Endothelial cell of umbilical vein (primary cell): ENCODE data around the gene LRRC8B. TPM values are rescaled to one million over a fixed set of nuclear protein-coding genes. Genes with fewer than 3 reads are reported as not detected.

Experiments used
- BruUV-seq: library from RNA; stranded (reverse); fragments of 400-500 nt; replicated peaks from 2 replicates; lab custom pipeline; 2021; lab: Mats Ljungman, UMichigan
- CTCF ChIA-PET: fragments of 300-600, 350-600 bp; sonication (Branson Sonifier 250); formaldehyde crosslinking; loops from one replicate; lab custom pipeline; 2021; ENCODE audit warnings: antibody characterized with exemption, inconsistent platforms; lab: Charles Lee
- POLR2A ChIA-PET: fragments of 300-600, 350-600 bp; sonication (Branson Sonifier 250); formaldehyde crosslinking; loops from one replicate; lab custom pipeline; 2021; ENCODE audit warnings: antibody characterized with exemption, inconsistent platforms; lab: Charles Lee
- DNase-seq: peaks from one replicate; pipeline ENCODE4 v3.0.0-alpha.2; 2011; ENCODE audit warnings: low read depth, low spot score
- FAIRE-seq: peaks from 2 replicates; lab custom pipeline; 2011; peaks lifted over from hg19 to GRCh38; lab: Jason Lieb, UNC
- H2AFZ ChIP-seq: 2 replicates; pipeline ENCODE4 v1.6.0; 2012; ENCODE audit warnings: low read depth, low read length, control low read depth, inconsistent platforms
- H3K27ac ChIP-seq: 2 replicates; pipeline ENCODE4 v1.5.1; 2011; ENCODE audit warnings: low read depth, mild to moderate bottlenecking, control low read depth, low read length, moderate library complexity; ENCODE audit not compliant: insufficient read depth
- H3K27me3 ChIP-seq, 2 experiments: 2 replicates each; pipeline versions ENCODE4 v1.6.0 to v1.6.1; 2011; ENCODE audit warnings: low read length in 2 of 2, mixed read lengths in 1 of 2; ENCODE audit not compliant: control insufficient read depth in 2 of 2, insufficient read depth in 2 of 2
- H3K36me3 ChIP-seq, 2 experiments: 2 replicates in 1 of 2; 3 replicates in 1 of 2; pipeline ENCODE4 v1.5.1; 2011; ENCODE audit warnings: low read length in 2 of 2, mild to moderate bottlenecking in 1 of 2, moderate library complexity in 1 of 2; ENCODE audit not compliant: control insufficient read depth in 2 of 2, insufficient read depth in 2 of 2; ENCODE audit errors: extremely low read depth in 1 of 2
- H3K4me1 ChIP-seq: 3 replicates; pipeline ENCODE4 v1.5.1; 2011; ENCODE audit warnings: mild to moderate bottlenecking, low read length; ENCODE audit not compliant: control insufficient read depth, insufficient read depth; ENCODE audit errors: extremely low read depth
- H3K4me2 ChIP-seq: 2 replicates; pipeline ENCODE4 v1.6.1; 2011; ENCODE audit warnings: low read length, control low read depth, mixed read lengths; ENCODE audit not compliant: insufficient read depth
- H3K4me3 ChIP-seq, 3 experiments: fragments of 200-600 bp in 1 of 3; sonication (generic), shearing (Covaris generic) in 1 of 3; replicated peaks in 1 of 3; 2 replicates each; pipeline ENCODE4 v1.5.1; 2011 to 2016; ENCODE audit warnings: control low read depth in 3 of 3, low read length in 3 of 3, mild to moderate bottlenecking in 2 of 3, inconsistent platforms in 1 of 3, low read depth in 1 of 3, moderate library complexity in 1 of 3; ENCODE audit not compliant: insufficient read depth in 1 of 3
- H3K79me2 ChIP-seq: 2 replicates; pipeline ENCODE4 v1.6.0; 2012; ENCODE audit warnings: low read length, inconsistent platforms; ENCODE audit not compliant: control insufficient read depth, insufficient read depth
- H3K9ac ChIP-seq: replicated peaks from 2 replicates; pipeline ENCODE3; 2011; ENCODE audit warnings: low read length, control low read depth; ENCODE audit not compliant: insufficient read depth; ENCODE audit errors: extremely low read depth
- H3K9me1 ChIP-seq: replicated peaks from 3 replicates; pipeline ENCODE4 v1.6.0; 2011; ENCODE audit warnings: mild to moderate bottlenecking, low read length; ENCODE audit not compliant: control insufficient read depth, insufficient read depth; ENCODE audit errors: extremely low read depth
- H3K9me3 ChIP-seq: replicated peaks from 2 replicates; pipeline ENCODE4 v1.5.1; 2012; ENCODE audit warnings: low read length, inconsistent platforms; ENCODE audit not compliant: control insufficient read depth, insufficient read depth
- H4K20me1 ChIP-seq: replicated peaks from 2 replicates; pipeline ENCODE3; 2011; ENCODE audit warnings: mild to moderate bottlenecking, low read length; ENCODE audit not compliant: control insufficient read depth, insufficient read depth; ENCODE audit errors: extremely low read depth
- CTCF ChIP-seq, 2 donors: IDR thresholded peaks; 1 replicate in 1 of 2; 2 replicates in 1 of 2; pipeline ENCODE4 v1.5.1; 2011; ENCODE audit warnings: low read length in 2 of 2, mild to moderate bottlenecking in 2 of 2, moderate library complexity in 2 of 2, control low read depth in 1 of 2, inconsistent platforms in 1 of 2, low read depth in 1 of 2; ENCODE audit not compliant: insufficient read depth in 1 of 2; ENCODE audit errors: extremely low read depth in 1 of 2
- EZH2 ChIP-seq: IDR thresholded peaks from 2 replicates; pipeline ENCODE4 v1.6.1; 2012; ENCODE audit warnings: borderline replicate concordance, low read depth, mild to moderate bottlenecking, moderate library complexity, low read length, inconsistent platforms; ENCODE audit not compliant: severe bottlenecking
- FOS ChIP-seq: IDR thresholded peaks from 2 replicates; pipeline ENCODE4 v1.6.1; 2011; ENCODE audit warnings: mild to moderate bottlenecking, low read length, moderate library complexity, borderline replicate concordance; ENCODE audit not compliant: insufficient read depth
- GATA2 ChIP-seq: IDR thresholded peaks from 2 replicates; pipeline ENCODE4 v1.7.0; 2011; ENCODE audit warnings: low read depth, mild to moderate bottlenecking, moderate library complexity, mixed read lengths, low read length; ENCODE audit not compliant: insufficient read length, insufficient read depth
- JUN ChIP-seq: IDR thresholded peaks from 2 replicates; pipeline ENCODE4 v1.6.1; 2011; ENCODE audit warnings: borderline replicate concordance, low read depth; ENCODE audit not compliant: insufficient read length, insufficient read depth
- MAX ChIP-seq: IDR thresholded peaks from 2 replicates; pipeline ENCODE4 v1.6.1; 2011; ENCODE audit not compliant: insufficient read depth, insufficient read length
- MYC ChIP-seq: IDR thresholded peaks from one replicate; pipeline ENCODE4 v1.6.1; 2011; ENCODE audit warnings: mild to moderate bottlenecking, low read depth, low read length
- POLR2A ChIP-seq: IDR thresholded peaks from 2 replicates; pipeline ENCODE4 v1.6.1; 2012; ENCODE audit warnings: low read depth, mild to moderate bottlenecking, control low read depth, low read length
- POLR2AphosphoS5 ChIP-seq: IDR thresholded peaks from 2 replicates; pipeline ENCODE4 v1.6.1; 2012; ENCODE audit warnings: low read depth, mild to moderate bottlenecking, control low read depth, low read length, moderate library complexity; ENCODE audit not compliant: insufficient read depth
- dilution Hi-C: fragments of 300-500 bp; cut with MboI; formaldehyde crosslinking; loops from one replicate; pipeline ENCODE4 v1.15.0; 2019; ENCODE audit warnings: low sequenced_read_pairs; ENCODE audit not compliant: extremely low pct_ligation_motif_present
- intact Hi-C: fragments of 100-400 bp; cut with micrococcal nuclease; formaldehyde crosslinking; loops from one replicate; pipeline ENCODE4 v1.10.0; 2022
- polyA plus RNA-seq, 4 experiments: library from polyadenylated mRNA; depleted of rRNA in 3 of 4; stranded (reverse) in 3 of 4; unstranded in 1 of 4; fragments of >200 nt; gene quantifications; 2 replicates each; pipeline versions ENCODE4 v1.2.1 to v1.2.3, GENCODE V29; 2011 to 2012; ENCODE audit warnings: missing spikeins in 1 of 4
- total RNA-seq: library from RNA; stranded (reverse); gene quantifications from 2 replicates; pipeline ENCODE4 v1.2.3, GENCODE V29; 2021

The LRRC8B gene
- total and polyA plus RNA-seq, 2 donors (not counting 3 experiments of a cell fraction or from before 2014, with no cell fraction given), result 15.2 to 15.8 TPM

GRCh38 chr1:89535537-89535936, 10.9 kb downstream of the LRRC8B start:
- no peak overlapping the region for H3K9ac ChIP-seq
- no peaks in the 10 kb centered on the region for H3K36me3 ChIP-seq
- no peak overlapping the region for H3K27ac ChIP-seq
- no peak for DNase-seq
- FAIRE-seq, result no peak
- dilution Hi-C loops (no loop called here), intact Hi-C loops (no loop called here)
- no TSS peak for BruUV-seq
- peaks cover 28% of the 10 kb centered on the region for H3K4me1 ChIP-seq
- H3K9me3 ChIP-seq, result no peaks in the 10 kb centered on the region
- no peak overlapping the region for H2AFZ ChIP-seq
- no peak overlapping the region for H3K4me2 ChIP-seq
- ChIA-PET CTCF (interaction anchor here (1.2 to 1.7 kb wide), 2 partner anchors 17 to 29 kb away, joined by 3 to 4 read pairs; no protein-coding TSS in a partner anchor), POLR2A (no interaction called here)
- no peaks in the 10 kb centered on the region for H3K9me1 ChIP-seq
- H4K20me1 ChIP-seq, result no peaks in the 10 kb centered on the region
- no peak overlapping the region for H3K4me3 ChIP-seq
- no peak for TF ChIP-seq CTCF (IDR thresholded peaks at IDR 0.05; ENCODE audit: extremely low read depth in 1 of 2, insufficient read depth in 1 of 2, low read depth in 1 of 2, low read length in 2 of 2)
- no peak for TF ChIP-seq MAX
- TF ChIP-seq JUN, result no peak
- no peak for TF ChIP-seq POLR2AphosphoS5
- no peak for TF ChIP-seq FOS
- no peak for TF ChIP-seq EZH2
- no peak for TF ChIP-seq POLR2A
- no peak for TF ChIP-seq GATA2
- TF ChIP-seq MYC, result no peak
- no peaks in the 10 kb centered on the region for H3K27me3 ChIP-seq
- H3K79me2 ChIP-seq, result peaks cover 10% of the 10 kb centered on the region
